A673 (cell line): ENCODE measurements around the gene EDDM13. TPM values are rescaled to one million over a fixed set of nuclear protein-coding genes. Genes with fewer than 3 reads are reported as not detected.

ENCODE experiments used
- BruUV-seq: library from RNA; stranded (reverse); fragments of 400-500 nt; replicated peaks from 2 replicates; lab custom pipeline; 2021; lab: Mats Ljungman, UMichigan
- CTCF ChIA-PET: fragments of 300-600 bp; sonication (Branson Sonifier 250); formaldehyde crosslinking; loops from one replicate; lab custom pipeline; 2022; ENCODE audit warnings: antibody characterized with exemption; lab: Charles Lee
- POLR2A ChIA-PET: fragments of 300-600 bp; sonication (Branson Sonifier 250); formaldehyde crosslinking; loops from one replicate; lab custom pipeline; 2022; ENCODE audit warnings: antibody characterized with exemption; ENCODE audit not compliant: low non-redundant PET; lab: Charles Lee
- DNase-seq: peaks from one replicate; pipeline ENCODE4 v3.0.0-alpha.2; 2015; ENCODE audit warnings: low spot score
- H3K27ac ChIP-seq: fragments of 200-600 bp; sonication (generic); 2 replicates; pipeline ENCODE4 v1.5.1; 2016; ENCODE audit warnings: mixed run types, low read depth, mild to moderate bottlenecking, mixed read lengths, antibody characterized with exemption, low read length; ENCODE audit not compliant: poor library complexity, severe bottlenecking
- H3K27me3 ChIP-seq: fragments of 200-600 bp; sonication (generic); replicated peaks from 2 replicates; pipeline ENCODE4 v1.6.1; 2017; ENCODE audit warnings: mixed run types, low read depth, mild to moderate bottlenecking, mixed read lengths, antibody characterized with exemption, low read length; ENCODE audit not compliant: insufficient read depth, poor library complexity
- H3K36me3 ChIP-seq: fragments of 200-600 bp; sonication (generic); 2 replicates; pipeline ENCODE4 v1.6.1; 2016; ENCODE audit warnings: mixed run types, mild to moderate bottlenecking, mixed read lengths, antibody characterized with exemption, low read length; ENCODE audit not compliant: insufficient read depth, poor library complexity, severe bottlenecking
- H3K4me1 ChIP-seq: fragments of 200-600 bp; sonication (generic); 2 replicates; pipeline ENCODE4 v1.6.1; 2017; ENCODE audit warnings: mixed run types, mild to moderate bottlenecking, mixed read lengths, antibody characterized with exemption, low read length; ENCODE audit not compliant: insufficient read depth, poor library complexity, severe bottlenecking
- H3K4me3 ChIP-seq: fragments of 200-600 bp; sonication (generic); 2 replicates; pipeline ENCODE4 v1.5.1; 2016; ENCODE audit warnings: low read depth, mixed run types, mild to moderate bottlenecking, mixed read lengths, low read length; ENCODE audit not compliant: poor library complexity, severe bottlenecking
- H3K9me3 ChIP-seq: fragments of 200-600 bp; sonication (generic); 2 replicates; pipeline ENCODE4 v1.6.1; 2016; ENCODE audit warnings: mixed run types, low read depth, mild to moderate bottlenecking, mixed read lengths, antibody characterized with exemption, low read length; ENCODE audit not compliant: poor library complexity, severe bottlenecking
- CTCF ChIP-seq: fragments of 300-800, 200-600 bp; sonication (generic); conservative IDR thresholded peaks from 2 replicates; pipeline ENCODE4 v1.5.1; 2017; ENCODE audit warnings: low read depth, mild to moderate bottlenecking, antibody characterized with exemption, low read length, moderate library complexity, mixed read lengths
- EZH2 ChIP-seq: fragments of 200-600 bp; sonication (generic); IDR thresholded peaks from 2 replicates; pipeline ENCODE4 v1.6.1; 2017; ENCODE audit warnings: borderline replicate concordance, low read depth, mild to moderate bottlenecking, mixed read lengths, antibody characterized with exemption, low read length; ENCODE audit not compliant: poor library complexity, severe bottlenecking
- intact Hi-C: fragments of 100-400 bp; cut with micrococcal nuclease; formaldehyde crosslinking; loops from one replicate; pipeline ENCODE4 v1.10.0; 2022; ENCODE audit not compliant: unreplicated experiment
- total RNA-seq: library from RNA; stranded (reverse); gene quantifications from 2 replicates; pipeline ENCODE4 v1.2.3, GENCODE V29; 2021

Gene EDDM13
- total RNA-seq, 1 experiment from 2014 or later = not detected

DNA sequence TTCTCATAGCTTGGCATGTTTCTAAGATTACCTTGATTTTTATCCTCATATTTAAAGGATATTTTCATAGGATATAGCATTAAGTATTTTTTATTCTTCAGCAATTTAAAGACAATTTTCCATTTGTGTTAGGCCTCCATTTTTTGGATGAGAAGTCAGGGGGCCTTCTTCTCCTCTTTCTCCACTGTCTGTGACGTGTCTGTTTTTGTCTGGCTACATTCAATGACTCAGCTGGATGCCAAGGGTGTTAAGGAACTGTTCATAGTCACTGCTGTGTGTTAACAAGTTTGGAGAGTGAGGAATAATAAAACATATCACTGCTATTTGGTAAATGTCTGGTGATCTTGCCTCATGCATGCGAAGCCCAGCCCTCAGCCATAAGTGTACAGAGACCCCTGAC is 84.4 kb downstream of the EDDM13 start:
- TF ChIP-seq CTCF (no peak), EZH2 (no peak)
- CTCF ChIA-PET = no interaction called here
- Histone ChIP-seq H3K9me3 (peaks cover 3% of the 10 kb centered on the region), H3K27me3 (no peaks in the 10 kb centered on the region), H3K4me3 (no peak overlapping the region), H3K4me1 (no peaks in the 10 kb centered on the region), H3K36me3 (no peaks in the 10 kb centered on the region), H3K27ac (no peak overlapping the region)
- no peak for DNase-seq
- BruUV-seq = no TSS peak
- POLR2A ChIA-PET = no interaction called here
- intact Hi-C loops = no loop called here

Other genes with a start within 250 kb of the EDDM13 start
- gene ZNF787, start 151.5 kb upstream of the EDDM13 start, total RNA-seq = 48.6 and 51.0 TPM in 2 replicates
- 44.2 and 45.3 TPM in 2 replicates for gene ZNF444, start 131.5 kb upstream of the EDDM13 start, total RNA-seq
- gene GALP, start 96.7 kb upstream of the EDDM13 start, total RNA-seq = not detected in 2 replicates
- not detected in 2 replicates for gene ZSCAN5B, start 75.0 kb upstream of the EDDM13 start, total RNA-seq
- not detected in 2 replicates for gene ZSCAN5C, start 70.5 kb upstream of the EDDM13 start, total RNA-seq
- 15.5 and 18.8 TPM in 2 replicates for gene ZSCAN5A, start 42.1 kb downstream of the EDDM13 start, total RNA-seq
- 2.7 and 3.0 TPM in 2 replicates for gene ZNF582, start 120.8 kb downstream of the EDDM13 start, total RNA-seq
- gene ZNF583, start 131.6 kb downstream of the EDDM13 start, total RNA-seq = 4.5 and 6.3 TPM in 2 replicates
- gene ZNF667, start 204.6 kb downstream of the EDDM13 start, total RNA-seq = 3.9 and 7.8 TPM in 2 replicates
- 1.6 and 2.9 TPM in 2 replicates for gene ZNF471, start 235.1 kb downstream of the EDDM13 start, total RNA-seq